GM18868 (cell line): ENCODE data around the gene MAFB.

Experiments
- ATAC-seq: cut with Tn5 transposase; IDR thresholded peaks from one replicate; pipeline ENCODE4 v1.9.1; 2021; ENCODE audit warnings: mild to moderate bottlenecking, moderate library complexity; ENCODE audit not compliant: unreplicated experiment

The MAFB gene

GRCh38 chr20:40635971-40636370, 53.1 kb downstream of the MAFB start:
- no peak for ATAC-seq
